HEK293 (cell line): ENCODE data around the gene PIGM.

Experiments
- CTCF ChIA-PET: fragments of 350-600 bp; formaldehyde crosslinking; extraction: SDS; loops from one replicate; lab custom pipeline; 2021; ENCODE audit warnings: antibody characterized with exemption; lab: Yijun Ruan, JAX
- POLR2A ChIA-PET: fragments of 300-600 bp; formaldehyde crosslinking; extraction: SDS; loops from one replicate; lab custom pipeline; 2020; ENCODE audit warnings: antibody characterized with exemption, inconsistent platforms; lab: Yijun Ruan, JAX
- H3K27ac ChIP-seq: fragments of 200-500 bp; sonication (Bioruptor generic); 2 replicates; pipeline ENCODE4 v1.5.1; 2014; ENCODE audit warnings: low read depth, low read length, control low read depth, inconsistent platforms; ENCODE audit errors: extremely low read depth
- H3K36me3 ChIP-seq, 2 experiments: fragments of 200-500 bp in 1 of 2; sonication (Bioruptor generic) in 1 of 2; 1 replicate in 1 of 2; 2 replicates in 1 of 2; pipeline ENCODE4 v1.5.1; 2014 to 2017; ENCODE audit warnings: inconsistent platforms in 2 of 2, low read length in 2 of 2; ENCODE audit not compliant: control insufficient read depth in 2 of 2, insufficient read depth in 1 of 2
- H3K4me1 ChIP-seq: fragments of 200-500 bp; sonication (Bioruptor generic); 2 replicates; pipeline ENCODE4 v1.5.1; 2014; ENCODE audit warnings: mild to moderate bottlenecking, low read length, inconsistent platforms; ENCODE audit not compliant: control insufficient read depth, insufficient read depth
- H3K4me3 ChIP-seq: 2 replicates; pipeline ENCODE4 v1.5.1; 2011; ENCODE audit warnings: low read depth, mild to moderate bottlenecking, control low read depth, low read length, moderate library complexity
- H3K9me3 ChIP-seq: fragments of 200-500 bp; sonication (Bioruptor generic); 2 replicates; pipeline ENCODE4 v1.5.1; 2014; ENCODE audit warnings: low read depth, low read length, inconsistent platforms; ENCODE audit not compliant: control insufficient read depth, insufficient read depth
- FEZF1 ChIP-seq: fragments of 450-650 bp; formaldehyde crosslinking; IDR thresholded peaks from 2 replicates; pipeline ENCODE4 v1.5.1; 2016; ENCODE audit warnings: missing biosample characterization, missing genetic modification characterization
- KLF9 ChIP-seq: fragments of 450-650 bp; formaldehyde crosslinking; IDR thresholded peaks from 2 replicates; pipeline ENCODE4 v1.5.1; 2016; ENCODE audit warnings: missing biosample characterization, missing genetic modification characterization, low read depth
- REPIN1 ChIP-seq: fragments of 450-650 bp; formaldehyde crosslinking; IDR thresholded peaks from 2 replicates; pipeline ENCODE4 v1.5.1; 2017; ENCODE audit warnings: missing biosample characterization, missing genetic modification characterization, low read depth
- TCF7L2 ChIP-seq: IDR thresholded peaks from 2 replicates; pipeline ENCODE4 v1.6.1; 2011; ENCODE audit warnings: low read depth, mild to moderate bottlenecking, inconsistent platforms, low read length, moderate library complexity, borderline replicate concordance
- ZFP69B ChIP-seq: fragments of 450-650 bp; formaldehyde crosslinking; IDR thresholded peaks from 2 replicates; pipeline ENCODE4 v1.5.1; 2016; ENCODE audit warnings: missing biosample characterization, missing genetic modification characterization
- ZNF2 ChIP-seq: fragments of 450-650 bp; formaldehyde crosslinking; IDR thresholded peaks from 2 replicates; pipeline ENCODE4 v1.5.1; 2016; ENCODE audit warnings: missing biosample characterization, missing genetic modification characterization
- ZNF202 ChIP-seq: fragments of 450-650 bp; formaldehyde crosslinking; IDR thresholded peaks from 2 replicates; pipeline ENCODE4 v1.5.1; 2016; ENCODE audit warnings: missing biosample characterization, missing genetic modification characterization, borderline replicate concordance
- ZNF311 ChIP-seq: fragments of 450-650 bp; formaldehyde crosslinking; IDR thresholded peaks from 2 replicates; pipeline ENCODE4 v1.5.1; 2017; ENCODE audit warnings: missing biosample characterization, missing genetic modification characterization, borderline replicate concordance
- ZNF350 ChIP-seq: fragments of 450-650 bp; formaldehyde crosslinking; IDR thresholded peaks from 2 replicates; pipeline ENCODE4 v1.5.0; 2017; ENCODE audit warnings: missing biosample characterization, mild to moderate bottlenecking, missing genetic modification characterization
- ZNF530 ChIP-seq: fragments of 450-650 bp; formaldehyde crosslinking; IDR thresholded peaks from 2 replicates; pipeline ENCODE4 v1.5.1; 2016; ENCODE audit warnings: low read depth, missing biosample characterization, missing genetic modification characterization
- ZNF610 ChIP-seq: fragments of 450-650 bp; formaldehyde crosslinking; IDR thresholded peaks from 2 replicates; pipeline ENCODE4 v1.5.1; 2016; ENCODE audit warnings: missing biosample characterization, missing genetic modification characterization, borderline replicate concordance
- ZNF621 ChIP-seq: fragments of 450-650 bp; formaldehyde crosslinking; IDR thresholded peaks from 2 replicates; pipeline ENCODE4 v1.5.1; 2017; ENCODE audit warnings: missing biosample characterization, missing genetic modification characterization
- ZNF626 ChIP-seq: fragments of 450-650 bp; sonication (Bioruptor Pico); formaldehyde crosslinking; IDR thresholded peaks from 2 replicates; pipeline ENCODE4 v1.5.1; 2018; ENCODE audit warnings: missing biosample characterization, missing genetic modification characterization, inconsistent platforms
- ZNF654 ChIP-seq: fragments of 450-650 bp; formaldehyde crosslinking; IDR thresholded peaks from 2 replicates; pipeline ENCODE4 v1.5.1; 2016; ENCODE audit warnings: low read depth, missing biosample characterization, missing genetic modification characterization
- ZNF660 ChIP-seq: fragments of 450-650 bp; IDR thresholded peaks from 2 replicates; pipeline ENCODE4 v1.5.1; 2018; ENCODE audit warnings: missing biosample characterization, mild to moderate bottlenecking, missing genetic modification characterization
- ZNF707 ChIP-seq: fragments of 450-650 bp; formaldehyde crosslinking; IDR thresholded peaks from 2 replicates; pipeline ENCODE4 v1.5.1; 2016; ENCODE audit warnings: missing biosample characterization, missing genetic modification characterization
- ZNF776 ChIP-seq: fragments of 450-650 bp; formaldehyde crosslinking; IDR thresholded peaks from 2 replicates; pipeline ENCODE4 v1.5.0; 2017; ENCODE audit warnings: missing biosample characterization, missing genetic modification characterization, borderline replicate concordance
- ZNF837 ChIP-seq: fragments of 450-650 bp; formaldehyde crosslinking; IDR thresholded peaks from 2 replicates; pipeline ENCODE4 v1.5.1; 2016; ENCODE audit warnings: missing biosample characterization, missing genetic modification characterization
- TF ChIP-seq, protein P1 (sequence below): fragments of 450-650 bp; formaldehyde crosslinking; IDR thresholded peaks from 2 replicates; pipeline ENCODE4 v1.5.1; 2017; ENCODE audit warnings: missing biosample characterization, missing genetic modification characterization
- TF ChIP-seq, protein P2 (sequence below): fragments of 450-650 bp; formaldehyde crosslinking; IDR thresholded peaks from 2 replicates; pipeline ENCODE4 v1.5.1; 2016; ENCODE audit warnings: missing biosample characterization, missing genetic modification characterization
- TF ChIP-seq, protein P3 (sequence below): fragments of 450-650 bp; formaldehyde crosslinking; IDR thresholded peaks from 2 replicates; pipeline ENCODE4 v1.5.1; 2017; ENCODE audit warnings: missing biosample characterization, missing genetic modification characterization
- TF ChIP-seq, protein P4 (sequence below): fragments of 450-650 bp; formaldehyde crosslinking; IDR thresholded peaks from 2 replicates; pipeline ENCODE4 v1.5.0; 2017; ENCODE audit warnings: missing biosample characterization, missing genetic modification characterization, borderline replicate concordance

PIGM gene

DNA sequence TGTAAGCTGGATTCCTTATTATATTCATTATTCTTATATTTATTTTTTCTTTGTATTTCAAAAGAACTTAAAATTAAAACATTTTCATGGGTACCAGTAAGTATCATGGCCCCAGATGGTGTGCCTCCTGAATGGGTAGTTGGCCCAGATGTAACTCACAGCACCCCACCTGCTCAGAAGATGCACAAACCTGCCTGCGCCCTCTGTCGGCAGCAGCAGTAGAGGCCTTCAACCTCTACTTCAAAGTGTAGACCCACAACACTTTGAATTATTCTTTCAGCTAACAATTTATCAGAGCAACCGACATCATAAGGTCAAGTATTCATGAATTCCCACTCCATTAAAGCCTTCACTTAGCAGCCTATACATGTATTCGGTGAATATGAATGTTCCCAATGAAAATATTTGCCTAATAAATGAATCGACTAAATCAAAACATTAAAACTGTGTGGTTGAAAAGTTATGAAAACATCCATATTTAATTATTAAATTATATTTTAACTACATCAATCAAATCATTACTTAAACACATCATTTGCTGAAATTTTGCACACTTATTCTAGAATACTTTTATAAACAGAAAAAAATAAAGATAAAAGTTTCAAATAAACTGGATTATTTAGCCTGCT, 25.4 kb downstream of the PIGM start:
- Histone ChIP-seq H3K36me3 (no peaks in the 10 kb centered on the region), H3K9me3 (no peaks in the 10 kb centered on the region), H3K27ac (no peak overlapping the region), H3K4me3 (no peak overlapping the region)
- ChIA-PET POLR2A (interaction anchor here (0.8 to 1.6 kb wide), 2 partner anchors 81 to 113 kb away, joined by 3 to 4 read pairs; partner anchors contain the start of gene TAGLN2), CTCF (interaction anchor here (0.6 to 10.2 kb wide), 55 partner anchors 8 to 847 kb away, joined by 3 to 353 read pairs (median 6); partner anchors contain the start of genes IGSF9, KCNJ9, SLAMF9 and TAGLN2)
- TF ChIP-seq ZNF707 (no peak), ZNF660 (tag by site-specific recombination) (peak; percentile 49; the same call in 1 of the 2 replicates), ZNF654 (tag by site-specific recombination) (peak; percentile 38; the same call in 1 of the 2 replicates), ZNF621 (tag by site-specific recombination) (no peak), TCF7L2 (peak; percentile 22; the same call in 1 of the 2 replicates), ZNF2 (tag by site-specific recombination) (0 out of 2 replicates have a peak, but pooled peaks have one; percentile 29), ZNF202 (tag by site-specific recombination) (no peak), ZFP69B (tag by site-specific recombination) (no peak)
- TF ChIP-seq, protein P1, sequence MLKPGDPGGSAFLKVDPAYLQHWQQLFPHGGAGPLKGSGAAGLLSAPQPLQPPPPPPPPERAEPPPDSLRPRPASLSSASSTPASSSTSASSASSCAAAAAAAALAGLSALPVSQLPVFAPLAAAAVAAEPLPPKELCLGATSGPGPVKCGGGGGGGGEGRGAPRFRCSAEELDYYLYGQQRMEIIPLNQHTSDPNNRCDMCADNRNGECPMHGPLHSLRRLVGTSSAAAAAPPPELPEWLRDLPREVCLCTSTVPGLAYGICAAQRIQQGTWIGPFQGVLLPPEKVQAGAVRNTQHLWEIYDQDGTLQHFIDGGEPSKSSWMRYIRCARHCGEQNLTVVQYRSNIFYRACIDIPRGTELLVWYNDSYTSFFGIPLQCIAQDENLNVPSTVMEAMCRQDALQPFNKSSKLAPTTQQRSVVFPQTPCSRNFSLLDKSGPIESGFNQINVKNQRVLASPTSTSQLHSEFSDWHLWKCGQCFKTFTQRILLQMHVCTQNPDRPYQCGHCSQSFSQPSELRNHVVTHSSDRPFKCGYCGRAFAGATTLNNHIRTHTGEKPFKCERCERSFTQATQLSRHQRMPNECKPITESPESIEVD (tag by site-specific recombination), result no peak
- TF ChIP-seq, protein P2, sequence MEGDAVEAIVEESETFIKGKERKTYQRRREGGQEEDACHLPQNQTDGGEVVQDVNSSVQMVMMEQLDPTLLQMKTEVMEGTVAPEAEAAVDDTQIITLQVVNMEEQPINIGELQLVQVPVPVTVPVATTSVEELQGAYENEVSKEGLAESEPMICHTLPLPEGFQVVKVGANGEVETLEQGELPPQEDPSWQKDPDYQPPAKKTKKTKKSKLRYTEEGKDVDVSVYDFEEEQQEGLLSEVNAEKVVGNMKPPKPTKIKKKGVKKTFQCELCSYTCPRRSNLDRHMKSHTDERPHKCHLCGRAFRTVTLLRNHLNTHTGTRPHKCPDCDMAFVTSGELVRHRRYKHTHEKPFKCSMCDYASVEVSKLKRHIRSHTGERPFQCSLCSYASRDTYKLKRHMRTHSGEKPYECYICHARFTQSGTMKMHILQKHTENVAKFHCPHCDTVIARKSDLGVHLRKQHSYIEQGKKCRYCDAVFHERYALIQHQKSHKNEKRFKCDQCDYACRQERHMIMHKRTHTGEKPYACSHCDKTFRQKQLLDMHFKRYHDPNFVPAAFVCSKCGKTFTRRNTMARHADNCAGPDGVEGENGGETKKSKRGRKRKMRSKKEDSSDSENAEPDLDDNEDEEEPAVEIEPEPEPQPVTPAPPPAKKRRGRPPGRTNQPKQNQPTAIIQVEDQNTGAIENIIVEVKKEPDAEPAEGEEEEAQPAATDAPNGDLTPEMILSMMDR (tag by site-specific recombination), result peak; percentile 73
- TF ChIP-seq, all 188 proteins: peak for 5
- no peaks in the 10 kb centered on the region for H3K4me1 ChIP-seq

DNA sequence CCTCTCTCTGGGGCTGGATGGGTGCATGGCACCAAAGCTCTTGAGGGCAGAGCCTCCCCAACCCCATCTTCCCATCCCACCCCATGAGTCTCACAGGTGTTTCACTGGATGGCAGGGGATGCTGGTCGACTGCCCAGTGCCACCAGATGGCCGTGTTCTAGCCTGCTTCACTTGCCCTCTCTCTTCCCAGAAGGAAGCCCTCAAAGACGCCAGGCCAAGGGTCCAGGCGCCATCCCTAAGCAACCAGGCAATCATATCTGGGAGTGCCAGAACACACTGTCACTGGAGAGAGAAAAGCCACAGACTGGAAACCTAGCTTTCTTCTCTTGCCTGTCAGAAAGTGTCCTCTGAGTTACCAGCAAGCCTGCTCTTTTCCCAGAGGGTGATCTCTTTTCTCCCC, 26.7 kb downstream of the PIGM start:
- ChIA-PET CTCF (interaction anchor here (0.8 to 10.2 kb wide), 21 partner anchors 10 to 405 kb away, joined by 3 to 353 read pairs (median 18); partner anchors contain the start of genes IGSF9, KCNJ9, SLAMF9 and TAGLN2), POLR2A (interaction anchor here (0.9 kb wide), 1 partner anchor 80 kb away, joined by 4 read pairs; the partner anchor contains the start of gene TAGLN2)
- no peaks in the 10 kb centered on the region for H3K4me1 ChIP-seq
- H3K9me3 ChIP-seq, result no peaks in the 10 kb centered on the region
- H3K36me3 ChIP-seq, result no peaks in the 10 kb centered on the region
- no peak overlapping the region for H3K27ac ChIP-seq
- no peak overlapping the region for H3K4me3 ChIP-seq
- no peak for TF ChIP-seq ZNF350
- TF ChIP-seq ZNF530 (tag by site-specific recombination), result no peak
- no peak for TF ChIP-seq ZNF626 (tag by site-specific recombination)
- no peak for TF ChIP-seq REPIN1 (tag by site-specific recombination)
- TF ChIP-seq ZNF610 (tag by site-specific recombination), result no peak
- TF ChIP-seq ZNF776, result no peak

DNA sequence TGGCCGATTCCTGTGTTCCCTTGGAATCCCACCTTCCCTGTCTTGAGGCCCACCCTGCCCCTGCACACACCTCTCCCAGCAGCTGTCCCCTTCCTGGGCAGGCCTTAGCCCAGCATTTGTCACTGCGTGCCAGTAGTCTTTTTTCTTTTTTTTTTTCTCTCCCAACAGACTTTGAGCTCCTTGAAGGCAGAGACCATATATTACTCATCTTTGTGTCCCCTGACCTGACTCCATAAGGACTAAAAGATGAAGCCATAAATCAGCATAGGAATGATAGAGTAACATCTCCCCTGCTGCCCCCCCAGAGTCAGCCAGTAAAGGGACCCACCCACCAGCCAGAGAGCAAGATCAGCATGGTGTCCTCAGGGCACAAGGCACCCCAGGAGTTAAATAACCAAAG, 27.4 kb downstream of the PIGM start:
- no peaks in the 10 kb centered on the region for H3K36me3 ChIP-seq
- POLR2A ChIA-PET, result no interaction called here
- CTCF ChIA-PET, result interaction anchor here (0.6 to 10.2 kb wide), 8 partner anchors 19 to 872 kb away, joined by 3 to 353 read pairs (median 4); partner anchors contain the start of gene TAGLN2
- H3K4me3 ChIP-seq, result no peak overlapping the region
- no peaks in the 10 kb centered on the region for H3K4me1 ChIP-seq
- no peak overlapping the region for H3K27ac ChIP-seq
- H3K9me3 ChIP-seq, result no peaks in the 10 kb centered on the region
- TF ChIP-seq ZNF311 (no peak), FEZF1 (tag by site-specific recombination) (no peak), KLF9 (tag by site-specific recombination) (no peak), ZNF837 (no peak), ZNF2 (tag by site-specific recombination) (no peak), ZNF202 (tag by site-specific recombination) (no peak), ZNF660 (tag by site-specific recombination) (no peak)
- TF ChIP-seq, protein P3, sequence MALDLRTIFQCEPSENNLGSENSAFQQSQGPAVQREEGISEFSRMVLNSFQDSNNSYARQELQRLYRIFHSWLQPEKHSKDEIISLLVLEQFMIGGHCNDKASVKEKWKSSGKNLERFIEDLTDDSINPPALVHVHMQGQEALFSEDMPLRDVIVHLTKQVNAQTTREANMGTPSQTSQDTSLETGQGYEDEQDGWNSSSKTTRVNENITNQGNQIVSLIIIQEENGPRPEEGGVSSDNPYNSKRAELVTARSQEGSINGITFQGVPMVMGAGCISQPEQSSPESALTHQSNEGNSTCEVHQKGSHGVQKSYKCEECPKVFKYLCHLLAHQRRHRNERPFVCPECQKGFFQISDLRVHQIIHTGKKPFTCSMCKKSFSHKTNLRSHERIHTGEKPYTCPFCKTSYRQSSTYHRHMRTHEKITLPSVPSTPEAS (tag by site-specific recombination), result no peak
- TF ChIP-seq, protein P4, sequence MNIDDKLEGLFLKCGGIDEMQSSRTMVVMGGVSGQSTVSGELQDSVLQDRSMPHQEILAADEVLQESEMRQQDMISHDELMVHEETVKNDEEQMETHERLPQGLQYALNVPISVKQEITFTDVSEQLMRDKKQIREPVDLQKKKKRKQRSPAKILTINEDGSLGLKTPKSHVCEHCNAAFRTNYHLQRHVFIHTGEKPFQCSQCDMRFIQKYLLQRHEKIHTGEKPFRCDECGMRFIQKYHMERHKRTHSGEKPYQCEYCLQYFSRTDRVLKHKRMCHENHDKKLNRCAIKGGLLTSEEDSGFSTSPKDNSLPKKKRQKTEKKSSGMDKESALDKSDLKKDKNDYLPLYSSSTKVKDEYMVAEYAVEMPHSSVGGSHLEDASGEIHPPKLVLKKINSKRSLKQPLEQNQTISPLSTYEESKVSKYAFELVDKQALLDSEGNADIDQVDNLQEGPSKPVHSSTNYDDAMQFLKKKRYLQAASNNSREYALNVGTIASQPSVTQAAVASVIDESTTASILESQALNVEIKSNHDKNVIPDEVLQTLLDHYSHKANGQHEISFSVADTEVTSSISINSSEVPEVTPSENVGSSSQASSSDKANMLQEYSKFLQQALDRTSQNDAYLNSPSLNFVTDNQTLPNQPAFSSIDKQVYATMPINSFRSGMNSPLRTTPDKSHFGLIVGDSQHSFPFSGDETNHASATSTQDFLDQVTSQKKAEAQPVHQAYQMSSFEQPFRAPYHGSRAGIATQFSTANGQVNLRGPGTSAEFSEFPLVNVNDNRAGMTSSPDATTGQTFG, result no peak
